Mesothelial cell of epicardium (in vitro differentiated cells): ENCODE measurements around the gene MFAP1. TPM values are rescaled to one million over a fixed set of nuclear protein-coding genes. Genes with fewer than 3 reads are reported as not detected.
A peak's percentile ranks its signal among the peaks of the same experiment; 100 is the strongest.
"Not testable (repeated sequence)": the region's sequence is repeated elsewhere in the genome, so short reads cannot be mapped to it uniquely, and the experiment has no call there.

Experiments
- DNase-seq, 2 experiments: peaks; one replicate each; pipeline ENCODE4 v3.0.0; 2021; ENCODE audit warnings: low spot score in 2 of 2; ENCODE audit not compliant: unreplicated experiment in 2 of 2
- H3K27ac Mint-ChIP-seq: 2 replicates; pipeline ENCODE4 v1.8.0; 2021; ENCODE audit warnings: mixed read lengths
- H3K27me3 Mint-ChIP-seq: 2 replicates; pipeline ENCODE4 v1.8.0; 2021; ENCODE audit warnings: low read depth, mixed read lengths
- H3K36me3 Mint-ChIP-seq: 2 replicates; pipeline ENCODE4 v1.8.0; 2021; ENCODE audit warnings: mixed read lengths
- H3K4me1 Mint-ChIP-seq: 2 replicates; pipeline ENCODE4 v1.8.0; 2021; ENCODE audit warnings: mixed read lengths
- H3K4me3 Mint-ChIP-seq: 2 replicates; pipeline ENCODE4 v1.8.0; 2021; ENCODE audit warnings: mild to moderate bottlenecking, moderate library complexity, mixed read lengths
- H3K9me3 Mint-ChIP-seq: 2 replicates; pipeline ENCODE4 v1.8.0; 2021; ENCODE audit warnings: mixed read lengths
- CTCF ChIP-seq: fragments of 200-600 bp; sonication (generic); IDR thresholded peaks from one replicate; pipeline ENCODE4 v1.5.0; 2021; ENCODE audit warnings: antibody characterized with exemption; ENCODE audit not compliant: unreplicated experiment
- total RNA-seq: library from RNA; stranded (reverse); gene quantifications from 3 replicates; pipeline ENCODE4 v1.2.1, GENCODE V29; 2021

MFAP1 gene
- total RNA-seq, 1 donor from 2014 or later: 31.2 TPM

- H3K4me1 Mint-ChIP-seq: no peaks in the 10 kb centered on the region
- peaks cover 4% of the 10 kb centered on the region for H3K36me3 Mint-ChIP-seq
- no peak for TF ChIP-seq CTCF
- H3K27me3 Mint-ChIP-seq: no peaks in the 10 kb centered on the region
- no peak overlapping the region for H3K4me3 Mint-ChIP-seq
- H3K27ac Mint-ChIP-seq: no peak overlapping the region
- H3K9me3 Mint-ChIP-seq: no peaks in the 10 kb centered on the region
- no peak for DNase-seq
Observed at GRCh38 chr15:43845421-43845820, 20.9 kb upstream of the MFAP1 start.

- not testable (repeated sequence) for H3K27ac Mint-ChIP-seq, H3K27me3 Mint-ChIP-seq, DNase-seq, H3K4me1 Mint-ChIP-seq, H3K9me3 Mint-ChIP-seq, H3K36me3 Mint-ChIP-seq, H3K4me3 Mint-ChIP-seq
Observed at GRCh38 chr15:43832485-43832884, 8.0 kb upstream of the MFAP1 start.

- H3K27ac Mint-ChIP-seq, DNase-seq, H3K36me3 Mint-ChIP-seq, H3K4me1 Mint-ChIP-seq, H3K4me3 Mint-ChIP-seq, H3K9me3 Mint-ChIP-seq, H3K27me3 Mint-ChIP-seq: not testable (repeated sequence)
Observed at GRCh38 chr15:43831519-43832052, 7.1 kb upstream of the MFAP1 start.

GRCh38 chr15:43830691-43831275 lies 6.3 kb upstream of the MFAP1 start:
- H3K27ac Mint-ChIP-seq, H3K4me3 Mint-ChIP-seq: not testable (repeated sequence)

GRCh38 chr15:43829951-43830540 lies 5.6 kb upstream of the MFAP1 start:
- H3K36me3 Mint-ChIP-seq, H3K27me3 Mint-ChIP-seq, DNase-seq, H3K27ac Mint-ChIP-seq, H3K4me3 Mint-ChIP-seq, H3K9me3 Mint-ChIP-seq, H3K4me1 Mint-ChIP-seq: not testable (repeated sequence)

More at GRCh38 chr15:43830691-43831275, 6.3 kb upstream of the MFAP1 start:
- H3K27me3 Mint-ChIP-seq, H3K36me3 Mint-ChIP-seq, DNase-seq, H3K4me1 Mint-ChIP-seq, H3K9me3 Mint-ChIP-seq: not testable (repeated sequence)

- H3K27me3 Mint-ChIP-seq: no peaks in the 10 kb centered on the region
- TF ChIP-seq CTCF: no peak
- DNase-seq: no peak
- H3K27ac Mint-ChIP-seq: peak overlapping the region; percentile 15
- H3K36me3 Mint-ChIP-seq: no peaks in the 10 kb centered on the region
- peaks cover 17% of the 10 kb centered on the region for H3K4me1 Mint-ChIP-seq
- H3K4me3 Mint-ChIP-seq: peak overlapping the region; percentile 66
- H3K9me3 Mint-ChIP-seq: peaks cover 3% of the 10 kb centered on the region
Observed at GRCh38 chr15:43828061-43828657, 3.7 kb upstream of the MFAP1 start.

GRCh38 chr15:43826508-43827341 lies 2.2 kb upstream of the MFAP1 start, which contains the start of gene WDR76:
Gene WDR76 (plus strand): TSS chr15:43827002. CDS start chr15:43827033, 31 bp downstream.
- Mint-ChIP-seq H3K36me3 (peaks cover 1% of the 10 kb centered on the region), H3K27ac (peak within 1 kb of the TSS; percentile 17), H3K9me3 (peaks cover 3% of the 10 kb centered on the region), H3K27me3 (no peaks in the 10 kb centered on the region), H3K4me3 (peak within 1 kb of the TSS; percentile 66), H3K4me1 (peaks cover 20% of the 10 kb centered on the region)
- DNase-seq: peak; percentile 58 to 67
- no peak for TF ChIP-seq CTCF
